ENCODE measurements around the gene SHROOM2. TPM values are rescaled to one million over a fixed set of nuclear protein-coding genes. Genes with fewer than 3 reads are reported as not detected.
"Not testable (repeated sequence)": the region's sequence is repeated elsewhere in the genome, so short reads cannot be mapped to it uniquely, and the experiment has no call there.

The SHROOM2 gene
- polyA plus RNA-seq, 4 donors: 0.45 to 8.9 (median 0.97) TPM

DNA sequence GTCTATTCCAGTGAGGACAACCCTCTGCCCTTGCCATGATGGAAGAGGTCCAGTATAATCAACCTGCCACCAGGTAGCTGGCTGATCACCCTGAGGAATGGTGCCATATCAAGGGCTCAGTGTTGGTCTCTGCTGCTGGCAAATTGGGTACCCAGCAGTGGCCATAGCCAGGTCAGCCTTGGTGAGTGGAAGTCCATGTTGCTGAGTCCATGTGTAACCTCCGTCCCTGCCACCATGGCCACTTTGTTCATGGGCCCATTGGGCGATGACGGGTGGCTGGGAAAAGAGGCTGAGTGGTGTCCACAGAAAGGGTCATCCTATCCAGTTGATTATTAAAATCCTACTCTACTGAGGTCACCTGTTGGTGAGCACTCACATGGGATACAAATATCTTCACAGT, 24.9 kb downstream of the SHROOM2 start:
- not testable (repeated sequence) for H3K36me3 ChIP-seq (ENCODE audit: control insufficient read depth in 3 of 3, insufficient read depth in 2 of 3, low read depth in 1 of 3, low read length in 3 of 3); DNase-seq; FAIRE-seq; H3K27ac ChIP-seq (ENCODE audit: low read depth in 1 of 3, low read length in 2 of 3); H3K27me3 ChIP-seq (ENCODE audit: control insufficient read depth in 3 of 3, insufficient read depth in 3 of 3, low read length in 3 of 3); H3K4me1 ChIP-seq (ENCODE audit: control insufficient read depth in 3 of 3, insufficient read depth in 2 of 3, low read depth in 1 of 3, low read length in 2 of 3); H3K4me3 ChIP-seq (ENCODE audit: low read depth in 1 of 3, low read length in 3 of 3); H3K9me3 ChIP-seq (ENCODE audit: control insufficient read depth in 2 of 2, insufficient read depth in 1 of 2, low read depth in 1 of 2, low read length in 1 of 2)
- 93 to 100% (median 98%) methylated on average over 3 of the region's 3 CpGs for WGBS, 3 donors

DNA sequence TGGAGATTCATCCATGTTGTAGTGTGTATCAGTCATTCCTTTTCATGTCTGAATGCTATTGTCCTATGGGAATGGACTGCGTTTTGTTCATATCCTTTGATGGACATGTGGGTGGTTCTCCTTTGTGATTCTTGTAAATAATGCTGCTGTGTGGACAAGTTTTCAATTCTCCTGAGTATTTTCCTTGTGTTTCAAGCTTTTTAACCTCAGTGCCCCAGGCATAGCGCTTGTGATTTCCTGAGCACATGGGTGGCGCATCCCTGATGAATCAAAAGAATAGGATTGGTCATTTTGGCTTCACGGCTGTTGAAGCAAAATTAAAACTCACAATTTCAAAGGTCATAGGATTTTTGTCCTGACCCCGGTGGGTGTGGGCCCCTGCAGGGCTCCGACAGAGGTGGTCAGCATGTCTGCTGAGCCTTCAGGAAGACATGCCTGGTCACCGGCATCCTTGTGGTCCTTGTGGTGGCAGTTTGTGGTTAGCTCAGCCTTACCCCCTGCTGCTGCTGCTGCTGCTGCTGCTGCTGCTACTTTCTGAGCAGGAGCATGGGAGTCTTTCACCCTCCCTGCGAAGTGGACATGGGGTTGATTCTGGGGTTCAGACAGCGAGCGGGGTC, 30.0 kb downstream of the SHROOM2 start:
- Histone ChIP-seq H3K4me1 (ENCODE audit: control insufficient read depth in 3 of 3, insufficient read depth in 2 of 3, low read depth in 1 of 3, low read length in 2 of 3) (no peaks in the 10 kb centered on the region), H3K36me3 (ENCODE audit: control insufficient read depth in 3 of 3, insufficient read depth in 2 of 3, low read depth in 1 of 3, low read length in 3 of 3) (no peaks in the 10 kb centered on the region), H3K27ac (ENCODE audit: low read depth in 1 of 3, low read length in 2 of 3) (no peak overlapping the region), H3K27me3 (ENCODE audit: control insufficient read depth in 3 of 3, insufficient read depth in 3 of 3, low read length in 3 of 3) (no peaks in the 10 kb centered on the region), H3K9me3 (ENCODE audit: control insufficient read depth in 2 of 2, insufficient read depth in 1 of 2, low read depth in 1 of 2, low read length in 1 of 2) (no peaks in the 10 kb centered on the region), H3K4me3 (ENCODE audit: low read depth in 1 of 3, low read length in 3 of 3) (no peak overlapping the region)
- DNase-seq: no peak
- FAIRE-seq: no peak
- WGBS, 3 donors: 69 to 78% (median 73%) methylated on average over 9 to 10 of the region's 10 CpGs

- Histone ChIP-seq H3K9me3 (ENCODE audit: control insufficient read depth in 2 of 2, insufficient read depth in 1 of 2, low read depth in 1 of 2, low read length in 1 of 2) (no peaks in the 10 kb centered on the region), H3K27ac (ENCODE audit: low read depth in 1 of 3, low read length in 2 of 3) (no peak overlapping the region), H3K36me3 (ENCODE audit: control insufficient read depth in 3 of 3, insufficient read depth in 2 of 3, low read depth in 1 of 3, low read length in 3 of 3) (no peaks in the 10 kb centered on the region), H3K4me3 (ENCODE audit: low read depth in 1 of 3, low read length in 3 of 3) (no peak overlapping the region), H3K4me1 (ENCODE audit: control insufficient read depth in 3 of 3, insufficient read depth in 2 of 3, low read depth in 1 of 3, low read length in 2 of 3) (peaks cover 0 to 10% (median 0%) of the 10 kb centered on the region in 3 donors), H3K27me3 (ENCODE audit: control insufficient read depth in 3 of 3, insufficient read depth in 3 of 3, low read length in 3 of 3) (no peaks in the 10 kb centered on the region)
- WGBS, 3 donors: 68 to 92% (median 86%) methylated on average over 7 of the region's 7 CpGs
- no peak for FAIRE-seq
- no peak for DNase-seq
Observed at GRCh38 chrX:9821572-9821971, 35.3 kb downstream of the SHROOM2 start.

- no peak for DNase-seq
- H3K27me3 ChIP-seq (ENCODE audit: control insufficient read depth in 3 of 3, insufficient read depth in 3 of 3, low read length in 3 of 3): no peaks in the 10 kb centered on the region
- WGBS, 3 donors: 43 to 53% (median 48%) methylated on average over 9 to 12 of the region's 12 CpGs
- no peaks in the 10 kb centered on the region for H3K9me3 ChIP-seq (ENCODE audit: control insufficient read depth in 2 of 2, insufficient read depth in 1 of 2, low read depth in 1 of 2, low read length in 1 of 2)
- H3K4me1 ChIP-seq (ENCODE audit: control insufficient read depth in 3 of 3, insufficient read depth in 2 of 3, low read depth in 1 of 3, low read length in 2 of 3): peaks cover 0 to 13% (median 0%) of the 10 kb centered on the region in 3 donors
- no peak for FAIRE-seq
- no peak overlapping the region for H3K4me3 ChIP-seq (ENCODE audit: low read depth in 1 of 3, low read length in 3 of 3)
- no peaks in the 10 kb centered on the region for H3K36me3 ChIP-seq (ENCODE audit: control insufficient read depth in 3 of 3, insufficient read depth in 2 of 3, low read depth in 1 of 3, low read length in 3 of 3)
- peak overlapping the region in 1 of 3 donors; percentile 11 for H3K27ac ChIP-seq (ENCODE audit: low read depth in 1 of 3, low read length in 2 of 3)
Observed at GRCh38 chrX:9824554-9824953, 38.3 kb downstream of the SHROOM2 start.

DNA sequence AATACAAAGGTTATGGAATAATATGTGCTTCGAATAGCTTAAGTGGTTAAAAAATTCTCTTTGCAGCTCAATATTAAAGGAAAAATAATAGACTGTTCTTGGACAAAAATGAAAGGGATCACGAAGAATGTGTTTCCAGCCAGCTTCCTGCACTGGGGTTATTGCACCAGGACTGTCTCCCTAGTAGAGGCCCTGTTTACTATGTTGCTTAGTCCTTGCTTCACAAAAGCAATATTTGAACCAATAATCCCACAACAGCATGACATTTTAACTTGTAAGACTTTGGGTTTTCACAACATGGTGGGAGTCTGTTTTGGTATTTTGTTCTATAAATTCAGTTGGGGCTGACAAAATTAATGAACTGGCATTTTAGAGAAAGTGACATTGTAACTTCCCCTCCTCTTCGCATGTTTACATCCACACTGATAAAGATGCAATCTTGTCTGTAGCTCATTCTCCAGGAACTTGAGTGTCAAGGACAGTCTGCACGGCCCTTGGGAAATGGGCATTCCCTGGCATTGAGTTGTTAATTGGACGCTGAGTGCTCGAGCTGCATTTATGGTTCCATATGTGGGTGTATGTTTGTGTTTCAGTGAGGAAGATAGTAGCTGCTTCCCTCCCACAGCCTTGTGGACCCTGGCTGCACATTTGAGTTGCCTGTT, 39.0 kb downstream of the SHROOM2 start:
- no peaks in the 10 kb centered on the region for H3K36me3 ChIP-seq (ENCODE audit: control insufficient read depth in 3 of 3, insufficient read depth in 2 of 3, low read depth in 1 of 3, low read length in 3 of 3)
- peak overlapping the region in 1 of 3 donors; percentile 11 for H3K27ac ChIP-seq (ENCODE audit: low read depth in 1 of 3, low read length in 2 of 3)
- no peaks in the 10 kb centered on the region for H3K27me3 ChIP-seq (ENCODE audit: control insufficient read depth in 3 of 3, insufficient read depth in 3 of 3, low read length in 3 of 3)
- H3K4me1 ChIP-seq (ENCODE audit: control insufficient read depth in 3 of 3, insufficient read depth in 2 of 3, low read depth in 1 of 3, low read length in 2 of 3): peaks cover 0 to 13% (median 0%) of the 10 kb centered on the region in 3 donors
- H3K4me3 ChIP-seq (ENCODE audit: low read depth in 1 of 3, low read length in 3 of 3): no peak overlapping the region
- 45 to 50% (median 45%) methylated on average over 6 of the region's 6 CpGs for WGBS, 3 donors
- FAIRE-seq (no peak), DNase-seq (no peak)
- no peaks in the 10 kb centered on the region for H3K9me3 ChIP-seq (ENCODE audit: control insufficient read depth in 2 of 2, insufficient read depth in 1 of 2, low read depth in 1 of 2, low read length in 1 of 2)

- FAIRE-seq: no peak
- H3K27me3 ChIP-seq (ENCODE audit: control insufficient read depth in 3 of 3, insufficient read depth in 3 of 3, low read length in 3 of 3): no peaks in the 10 kb centered on the region
Observed at GRCh38 chrX:9825966-9826365, 39.7 kb downstream of the SHROOM2 start.

GRCh38 chrX:9829308-9830267, 43.4 kb downstream of the SHROOM2 start:
- Histone ChIP-seq H3K27ac (ENCODE audit: low read depth in 1 of 3, low read length in 2 of 3) (no peak overlapping the region), H3K4me3 (ENCODE audit: low read depth in 1 of 3, low read length in 3 of 3) (no peak overlapping the region), H3K4me1 (ENCODE audit: control insufficient read depth in 3 of 3, insufficient read depth in 2 of 3, low read depth in 1 of 3, low read length in 2 of 3) (peaks cover 0 to 13% (median 0%) of the 10 kb centered on the region in 3 donors), H3K27me3 (ENCODE audit: control insufficient read depth in 3 of 3, insufficient read depth in 3 of 3, low read length in 3 of 3) (no peaks in the 10 kb centered on the region), H3K9me3 (ENCODE audit: control insufficient read depth in 2 of 2, insufficient read depth in 1 of 2, low read depth in 1 of 2, low read length in 1 of 2) (no peaks in the 10 kb centered on the region), H3K36me3 (ENCODE audit: control insufficient read depth in 3 of 3, insufficient read depth in 2 of 3, low read depth in 1 of 3, low read length in 3 of 3) (no peaks in the 10 kb centered on the region)
- FAIRE-seq (no peak), DNase-seq (no peak)
- 78 to 87% (median 82%) methylated on average over 14 of the region's 14 CpGs for WGBS, 3 donors

More at GRCh38 chrX:9825966-9826365, 39.7 kb downstream of the SHROOM2 start:
- Histone ChIP-seq H3K27ac (ENCODE audit: low read depth in 1 of 3, low read length in 2 of 3) (no peak overlapping the region), H3K4me3 (ENCODE audit: low read depth in 1 of 3, low read length in 3 of 3) (no peak overlapping the region), H3K4me1 (ENCODE audit: control insufficient read depth in 3 of 3, insufficient read depth in 2 of 3, low read depth in 1 of 3, low read length in 2 of 3) (peaks cover 0 to 13% (median 0%) of the 10 kb centered on the region in 3 donors), H3K9me3 (ENCODE audit: control insufficient read depth in 2 of 2, insufficient read depth in 1 of 2, low read depth in 1 of 2, low read length in 1 of 2) (no peaks in the 10 kb centered on the region), H3K36me3 (ENCODE audit: control insufficient read depth in 3 of 3, insufficient read depth in 2 of 3, low read depth in 1 of 3, low read length in 3 of 3) (no peaks in the 10 kb centered on the region)
- DNase-seq: no peak
- 93 to 97% (median 96%) methylated on average over 8 of the region's 8 CpGs for WGBS, 3 donors

GRCh38 chrX:9832811-9833210, 46.6 kb downstream of the SHROOM2 start:
- Histone ChIP-seq H3K27ac (ENCODE audit: low read depth in 1 of 3, low read length in 2 of 3) (no peak overlapping the region), H3K36me3 (ENCODE audit: control insufficient read depth in 3 of 3, insufficient read depth in 2 of 3, low read depth in 1 of 3, low read length in 3 of 3) (peaks cover 0 to 3% (median 0%) of the 10 kb centered on the region in 3 donors), H3K27me3 (ENCODE audit: control insufficient read depth in 3 of 3, insufficient read depth in 3 of 3, low read length in 3 of 3) (no peaks in the 10 kb centered on the region), H3K9me3 (ENCODE audit: control insufficient read depth in 2 of 2, insufficient read depth in 1 of 2, low read depth in 1 of 2, low read length in 1 of 2) (no peaks in the 10 kb centered on the region), H3K4me3 (ENCODE audit: low read depth in 1 of 3, low read length in 3 of 3) (no peak overlapping the region), H3K4me1 (ENCODE audit: control insufficient read depth in 3 of 3, insufficient read depth in 2 of 3, low read depth in 1 of 3, low read length in 2 of 3) (no peaks in the 10 kb centered on the region)
- FAIRE-seq: no peak
- no peak for DNase-seq
- WGBS, 3 donors: 55 to 96% (median 56%) methylated on average over 6 of the region's 6 CpGs

Measured in small intestine (tissue), 7 donors.